GM20000 (cell line): ENCODE results near the gene TNFRSF4.

ENCODE experiments used
- DNase-seq: peaks from one replicate; pipeline ENCODE4 v3.0.0; 2012; ENCODE audit warnings: low spot score
- CTCF ChIP-seq: IDR thresholded peaks from 2 replicates; pipeline ENCODE4 v1.5.1; 2012; ENCODE audit warnings: mild to moderate bottlenecking, control low read depth; ENCODE audit errors: extremely low read depth, missing control alignments

TNFRSF4 gene

DNA sequence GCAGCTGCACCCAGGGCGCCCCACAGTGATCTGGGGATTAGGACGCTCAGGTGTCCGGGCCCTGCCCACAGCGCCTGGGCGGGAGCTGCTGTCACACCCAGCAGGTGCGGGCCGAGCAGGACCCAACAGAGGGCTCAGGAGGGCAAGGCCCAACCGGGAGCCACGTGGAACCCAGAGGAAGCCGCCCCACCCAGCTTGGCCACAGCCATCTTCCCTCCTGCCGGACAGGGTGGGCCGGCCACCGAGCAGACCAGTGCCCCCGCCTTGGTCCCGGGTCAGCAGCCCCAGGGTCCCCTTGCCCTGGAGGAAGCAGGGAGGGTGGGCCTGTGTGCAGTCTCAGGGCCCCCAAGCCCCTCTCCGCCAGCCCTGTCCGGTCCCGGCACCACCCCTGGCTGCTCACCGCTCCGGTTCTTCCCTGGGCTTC, 46.5 kb downstream of the TNFRSF4 start:
- no peak for DNase-seq
- no peak for TF ChIP-seq CTCF

GRCh38 chr1:1166642-1167397, 47.1 kb downstream of the TNFRSF4 start:
- DNase-seq: no peak
- no peak for TF ChIP-seq CTCF

GRCh38 chr1:1165900-1166421, 48.0 kb downstream of the TNFRSF4 start:
- no peak for DNase-seq
- TF ChIP-seq CTCF: no peak

DNA sequence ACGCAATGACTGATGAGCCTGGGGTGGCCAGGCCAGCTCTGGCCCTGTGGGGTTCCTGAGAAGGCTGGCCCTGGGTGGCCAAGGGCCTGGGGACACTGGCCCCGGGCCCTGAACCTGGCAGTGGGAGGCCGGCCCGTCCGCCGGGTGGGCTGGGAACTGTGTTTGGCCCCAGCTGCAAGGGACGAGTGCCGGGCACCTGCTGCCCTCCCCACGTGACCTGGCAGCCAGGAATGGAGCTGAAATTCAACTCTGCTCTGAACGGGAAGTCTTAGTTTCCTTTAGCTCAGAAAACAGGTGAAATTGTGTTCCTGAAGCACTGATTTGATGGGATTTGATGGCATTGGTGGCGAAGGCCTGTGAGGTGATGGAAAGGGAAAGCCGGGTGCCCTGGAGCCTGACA, 48.5 kb downstream of the TNFRSF4 start:
- DNase-seq: no peak
- TF ChIP-seq CTCF: no peak

- TF ChIP-seq CTCF: no peak
Observed at GRCh38 chr1:1164701-1165451, 49.1 kb downstream of the TNFRSF4 start.

GRCh38 chr1:1164361-1164700, 49.6 kb downstream of the TNFRSF4 start:
- no peak for DNase-seq
- no peak for TF ChIP-seq CTCF

More at GRCh38 chr1:1164701-1165451, 49.1 kb downstream of the TNFRSF4 start:
- no peak for DNase-seq

GRCh38 chr1:1163538-1164070, 50.3 kb downstream of the TNFRSF4 start:
- DNase-seq: no peak
- no peak for TF ChIP-seq CTCF
